OCI-LY7 (cell line): ENCODE measurements around the gene FLNB.

Experiments
- CTCF ChIP-seq: fragments of 200-600 bp; sonication (generic); conservative IDR thresholded peaks from 2 replicates; pipeline ENCODE4 v1.5.1; 2014; ENCODE audit warnings: mild to moderate bottlenecking, antibody characterized with exemption, low read length, moderate library complexity, mixed read lengths
- EZH2phosphoT487 ChIP-seq: fragments of 200-600 bp; sonication (generic); IDR thresholded peaks from 2 replicates; pipeline ENCODE4 v1.6.1; 2018; ENCODE audit warnings: low read depth, borderline replicate concordance, mild to moderate bottlenecking, mixed run types, antibody characterized with exemption, low read length, moderate library complexity, mixed read lengths

GRCh38 chr3:58193682-58194407 is 185.6 kb downstream of the FLNB start:
- TF ChIP-seq CTCF (no peak), EZH2phosphoT487 (no peak)
